Activated CD4-positive, alpha-beta T cell treated with anti-CD3 and anti-CD28 coated beads for 1 hour (primary cell): ENCODE results near the gene TMEM260.

Experiments used
- DNase-seq: peaks from one replicate; pipeline ENCODE4 v3.0.0-alpha.2; 2020

TMEM260 gene

DNA sequence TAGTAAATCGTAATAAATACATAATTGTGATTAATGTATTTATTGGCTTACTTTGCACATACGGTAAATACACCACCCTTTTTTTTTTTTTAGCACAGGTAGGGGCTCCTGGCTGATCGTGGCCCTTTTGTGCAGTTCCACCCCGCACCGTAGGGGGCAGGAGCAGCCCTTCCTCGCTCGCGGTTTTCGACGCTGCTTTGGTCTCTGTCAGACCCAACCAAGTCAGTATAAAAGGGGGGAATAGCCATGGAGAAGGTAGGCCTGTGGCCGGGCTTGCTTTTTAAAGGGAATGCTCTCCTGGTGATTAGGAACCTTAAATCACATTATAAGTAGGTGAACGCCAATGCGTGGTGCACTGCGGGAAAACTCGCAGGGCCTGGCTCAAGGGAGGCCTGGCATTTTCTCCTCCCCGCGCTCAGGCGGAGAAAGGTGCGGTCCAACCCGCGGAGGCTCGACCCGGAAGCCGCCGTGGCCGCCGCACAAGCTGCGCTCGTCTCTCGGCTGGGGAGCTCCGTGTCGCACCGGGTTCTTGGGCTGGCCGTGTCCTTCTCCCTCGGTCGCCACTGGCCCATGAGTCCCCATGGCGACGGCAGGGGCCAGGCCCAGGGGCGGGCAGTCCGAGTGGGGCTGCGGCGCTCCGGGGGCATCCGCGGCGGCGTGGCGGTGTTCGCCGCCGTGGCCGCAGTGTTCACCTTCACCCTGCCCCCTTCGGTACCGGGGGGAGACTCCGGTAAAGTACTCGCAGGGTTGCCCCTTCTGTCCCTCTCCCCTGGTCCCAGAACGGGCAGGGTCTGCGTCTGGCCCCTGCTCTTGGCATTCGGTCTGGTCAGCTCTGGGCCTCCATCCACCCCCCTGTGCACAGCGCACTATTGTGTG, at the start of gene TMEM260:
TSS of gene TMEM260 (plus strand) at position 454 of the 876 bp plus-strand sequence. CDS start at position 571, 117 bp downstream.
- peak; percentile 83 for DNase-seq

GRCh38 chr14:56532546-56532945, 47.1 kb upstream of the TMEM260 start:
- no peak for DNase-seq

DNA sequence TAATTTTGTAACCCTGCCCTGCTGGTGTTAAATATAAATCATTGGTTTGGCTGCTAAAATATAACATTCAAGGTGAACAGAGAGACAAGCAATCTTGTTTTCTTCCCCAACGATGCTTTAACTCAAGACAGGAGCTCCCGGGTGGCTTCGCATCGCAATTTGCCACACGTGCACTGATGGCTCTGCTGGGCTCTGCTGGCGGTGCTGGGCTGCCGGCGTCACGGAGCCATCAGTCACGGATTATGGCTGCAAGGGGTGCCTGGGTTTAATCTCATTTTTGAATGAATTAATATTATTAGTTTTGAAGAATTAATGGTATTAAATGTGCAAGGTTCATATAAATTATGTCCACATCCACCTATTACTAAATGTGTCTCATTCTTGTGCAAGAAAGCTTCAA, 44.9 kb upstream of the TMEM260 start:
- DNase-seq, result no peak

DNA sequence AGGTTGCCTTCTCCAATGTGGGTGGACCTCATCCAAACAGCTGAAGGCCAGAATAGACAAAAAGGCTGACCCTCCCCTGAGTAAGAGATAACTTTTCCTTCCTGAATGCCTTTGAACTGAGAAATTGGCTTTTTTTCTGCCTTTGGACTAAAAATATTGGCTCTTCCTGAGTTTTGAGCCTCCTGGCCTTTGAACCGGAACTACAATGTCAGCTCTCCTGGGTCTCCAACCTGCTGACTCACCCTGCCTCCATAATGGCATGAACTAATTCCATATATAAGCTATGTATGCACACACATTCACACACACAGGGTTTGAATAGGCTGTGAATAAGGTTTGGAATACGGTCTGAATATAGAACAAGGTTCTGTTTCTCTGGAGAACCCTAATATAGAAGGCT, 39.7 kb upstream of the TMEM260 start:
- no peak for DNase-seq

DNA sequence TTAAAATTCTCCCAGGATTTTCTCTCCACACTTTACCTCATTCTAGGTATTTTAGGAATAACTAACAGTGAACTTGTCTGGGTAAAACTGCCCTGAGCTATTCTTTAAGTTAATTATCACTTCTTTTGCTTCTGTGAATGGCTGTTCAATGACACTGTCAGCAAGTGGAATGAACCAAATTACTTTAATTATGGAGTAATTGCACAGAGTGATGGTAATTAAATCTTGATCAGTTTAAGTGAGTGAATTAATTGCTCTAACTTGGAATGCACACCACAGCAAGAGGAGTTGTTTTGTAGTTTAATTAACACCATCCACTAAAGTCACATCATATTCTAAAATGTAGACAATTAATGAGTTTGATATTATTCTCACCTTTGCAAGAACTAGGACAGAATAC, 36.2 kb upstream of the TMEM260 start:
- DNase-seq, result no peak

DNA sequence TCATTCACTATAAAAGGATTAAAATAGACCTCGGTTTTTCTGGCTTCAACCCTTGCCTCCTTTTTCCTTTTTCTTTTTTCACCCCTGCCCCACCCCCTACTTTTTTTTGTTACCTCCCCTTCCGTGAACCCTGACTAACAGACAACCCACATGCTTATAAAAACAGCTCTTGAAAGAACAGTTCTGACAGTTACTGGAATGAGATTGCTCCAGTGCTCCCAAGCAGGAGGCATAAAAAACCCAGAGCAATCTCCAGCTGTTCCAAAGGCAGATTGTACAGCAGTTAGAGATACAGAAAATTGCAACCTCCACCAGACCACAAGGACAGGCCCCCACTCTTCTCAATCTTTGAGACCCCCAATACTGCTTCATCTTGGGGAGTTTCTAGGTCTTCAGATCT, 29.9 kb upstream of the TMEM260 start:
- DNase-seq, result no peak

DNA sequence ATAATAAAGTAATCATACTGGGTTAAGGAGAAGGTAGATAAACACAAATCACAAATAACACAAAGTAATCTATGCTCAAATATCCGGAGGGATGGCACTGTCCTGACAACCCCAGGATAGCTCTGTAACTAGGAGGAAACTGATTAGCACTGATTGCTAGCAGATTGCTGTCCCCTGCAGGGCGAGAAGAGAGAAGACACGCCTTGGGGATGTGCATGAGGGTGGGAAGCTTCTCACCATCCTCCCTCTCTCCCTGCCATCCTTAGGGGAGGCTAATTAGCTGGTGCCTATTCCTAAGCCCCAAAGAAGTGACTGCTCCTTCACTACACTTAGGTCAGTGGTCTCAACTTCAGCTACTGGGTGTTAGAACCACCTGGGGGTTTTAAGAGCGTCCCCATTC, 27.0 kb upstream of the TMEM260 start:
- no peak for DNase-seq

DNA sequence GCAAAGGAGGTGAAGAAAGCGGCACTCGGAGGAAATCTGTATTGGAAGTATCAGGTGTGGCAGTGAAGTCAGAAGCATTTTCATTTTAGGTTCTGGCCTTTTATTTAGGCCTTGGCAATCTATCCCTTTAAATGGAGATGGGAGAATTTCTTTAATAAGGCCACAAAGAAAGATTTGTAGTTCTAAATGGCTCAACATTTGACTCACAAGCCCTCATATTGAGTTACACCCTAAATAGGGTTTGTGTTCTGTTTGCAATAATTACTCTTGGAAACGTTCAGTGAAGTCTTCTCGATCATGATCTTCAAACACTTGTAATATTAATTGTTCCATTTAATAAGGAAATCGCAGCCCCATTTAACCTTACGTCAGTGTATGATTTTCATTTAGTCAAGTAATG, 25.3 kb upstream of the TMEM260 start:
- no peak for DNase-seq

GRCh38 chr14:56555921-56556570, 23.6 kb upstream of the TMEM260 start:
- DNase-seq, result no peak

GRCh38 chr14:56559182-56559581, 20.4 kb upstream of the TMEM260 start:
- no peak for DNase-seq

GRCh38 chr14:56561606-56562005, 18.0 kb upstream of the TMEM260 start:
- no peak for DNase-seq

DNA sequence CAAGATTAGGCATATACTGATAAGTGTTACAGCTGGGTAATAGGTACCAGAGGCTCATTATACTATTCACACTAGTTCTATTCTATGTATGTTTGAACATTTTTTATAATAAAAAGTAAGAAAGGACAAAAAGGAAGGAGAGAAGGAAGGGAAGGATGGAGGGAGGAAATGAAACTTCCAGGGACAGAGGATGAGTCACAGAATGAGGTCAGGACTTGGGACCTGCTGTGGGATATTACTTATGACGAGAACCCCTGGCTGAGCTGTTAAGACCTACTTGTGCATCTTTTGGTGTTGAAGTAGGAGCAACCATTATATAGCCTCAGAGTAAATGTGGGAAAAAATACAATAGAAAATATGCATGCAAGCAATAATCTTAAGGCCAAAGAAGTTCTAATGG, 16.7 kb upstream of the TMEM260 start:
- DNase-seq, result no peak

- no peak for DNase-seq
Observed at GRCh38 chr14:56569174-56569573, 10.4 kb upstream of the TMEM260 start.

GRCh38 chr14:56570295-56570694, 9.3 kb upstream of the TMEM260 start:
- no peak for DNase-seq

DNA sequence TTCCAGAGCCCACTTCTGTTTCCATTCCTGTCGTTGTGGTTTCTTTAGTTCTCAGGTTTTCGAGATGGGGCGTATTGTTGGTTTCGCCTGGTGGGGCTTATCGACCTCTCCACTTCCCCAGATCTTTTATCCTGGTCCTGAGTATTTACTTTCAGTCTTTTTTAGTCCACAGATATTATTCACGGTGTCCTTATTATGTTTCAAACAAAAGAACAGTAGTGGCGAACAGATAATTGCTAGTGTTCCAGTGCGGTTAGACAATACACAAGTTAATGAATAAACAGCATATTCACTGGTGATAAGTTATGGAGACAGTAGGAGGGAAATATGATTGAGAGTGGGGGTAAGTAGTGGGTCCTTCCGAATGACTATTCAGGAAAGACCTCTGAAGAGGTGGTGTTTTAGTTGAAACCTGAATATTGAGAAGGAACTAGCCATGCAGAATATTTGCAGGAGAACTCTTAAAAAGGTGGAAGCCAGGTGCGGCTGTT, 668 bp downstream of the TMEM260 start:
- DNase-seq, result no peak

DNA sequence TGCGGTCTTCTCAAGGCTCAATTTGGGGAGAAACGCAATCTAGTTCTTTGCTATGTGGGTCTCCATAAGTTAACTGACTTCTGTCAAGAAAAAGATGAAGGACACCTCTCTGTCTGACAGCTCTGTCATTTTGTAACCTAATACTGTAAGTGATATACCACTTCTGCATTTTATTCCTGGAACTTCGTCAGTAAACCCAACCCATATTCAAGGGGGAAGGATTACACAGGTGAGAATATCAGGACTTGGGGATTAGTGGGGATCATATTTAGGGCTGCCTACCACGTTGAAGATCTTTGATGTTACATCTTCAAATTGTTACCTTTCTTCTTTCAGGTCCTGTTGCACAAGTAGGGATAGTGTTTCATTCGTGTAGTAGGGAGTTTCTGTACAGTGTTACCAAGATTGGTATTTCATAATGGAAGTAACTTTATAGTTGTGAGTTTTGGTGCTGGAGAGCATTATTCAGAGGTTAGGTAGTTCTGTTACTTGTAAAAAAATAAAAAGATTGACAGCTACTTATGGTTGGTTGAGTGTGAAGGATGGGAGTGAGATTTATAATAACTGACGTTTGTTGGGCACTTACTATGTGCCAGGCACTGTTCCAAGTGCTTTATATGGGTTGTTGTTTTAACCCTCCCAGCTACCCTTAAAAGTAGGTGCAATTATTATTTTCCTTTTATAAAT, 1.6 kb downstream of the TMEM260 start:
- no peak for DNase-seq

GRCh38 chr14:56585461-56586084, 6.0 kb downstream of the TMEM260 start:
- no peak for DNase-seq

- no peak for DNase-seq
Observed at GRCh38 chr14:56587701-56588100, 8.1 kb downstream of the TMEM260 start.

- no peak for DNase-seq
Observed at GRCh38 chr14:56590535-56590960, 10.9 kb downstream of the TMEM260 start.

DNA sequence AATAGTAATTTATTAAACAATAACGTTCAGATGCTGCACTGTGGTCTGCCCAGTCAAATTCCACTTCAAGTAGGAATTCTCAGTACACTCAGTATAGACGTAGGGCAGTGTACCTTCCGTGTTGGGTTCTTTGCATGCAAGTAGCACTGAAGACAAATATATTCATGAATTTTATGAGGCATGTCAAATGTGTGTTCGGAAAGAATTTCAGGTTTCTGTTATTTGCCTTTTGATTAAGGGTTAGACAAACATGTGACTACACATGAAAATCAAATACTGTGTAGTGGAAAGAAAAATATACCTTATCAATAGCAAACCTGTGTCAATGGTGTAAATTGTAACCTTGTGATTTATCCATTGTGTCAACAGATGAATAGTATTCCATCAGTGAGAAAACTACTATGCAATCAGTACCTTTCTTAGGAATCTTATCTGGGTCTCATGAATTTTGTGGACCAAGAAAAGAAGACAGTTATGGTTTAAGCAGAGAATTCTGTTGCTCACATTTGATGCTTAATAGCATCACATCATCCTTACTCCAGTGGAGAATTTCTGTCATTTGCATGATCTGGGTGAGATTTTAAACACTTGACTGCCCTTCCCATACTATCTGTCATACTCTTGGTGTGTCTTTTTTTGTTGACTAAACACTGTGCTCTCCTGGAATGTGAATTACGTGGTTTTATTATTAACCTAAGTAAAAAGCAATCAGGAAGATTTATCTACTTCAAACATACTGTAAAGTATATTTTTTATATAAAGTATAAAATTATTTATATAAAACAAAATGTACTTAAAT, 13.3 kb downstream of the TMEM260 start:
- no peak for DNase-seq

DNA sequence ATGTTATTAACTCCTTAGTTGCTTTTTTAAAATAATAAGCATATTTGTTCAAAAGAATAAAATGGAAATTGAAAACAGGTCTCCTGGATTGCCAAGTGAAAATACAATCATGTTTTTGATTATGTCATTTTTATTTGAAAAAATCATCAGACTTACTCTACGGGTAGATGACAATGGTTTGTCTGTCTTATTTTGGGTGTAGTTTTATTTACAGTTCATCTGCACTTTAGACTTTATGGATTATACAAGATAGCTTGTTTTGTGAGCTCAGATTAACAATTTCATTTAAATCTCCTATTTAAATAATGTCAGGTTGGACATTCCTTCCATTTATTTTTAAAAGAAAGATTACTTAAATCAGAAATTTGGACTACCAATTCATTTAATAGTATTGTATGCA, 14.8 kb downstream of the TMEM260 start:
- DNase-seq, result no peak

DNA sequence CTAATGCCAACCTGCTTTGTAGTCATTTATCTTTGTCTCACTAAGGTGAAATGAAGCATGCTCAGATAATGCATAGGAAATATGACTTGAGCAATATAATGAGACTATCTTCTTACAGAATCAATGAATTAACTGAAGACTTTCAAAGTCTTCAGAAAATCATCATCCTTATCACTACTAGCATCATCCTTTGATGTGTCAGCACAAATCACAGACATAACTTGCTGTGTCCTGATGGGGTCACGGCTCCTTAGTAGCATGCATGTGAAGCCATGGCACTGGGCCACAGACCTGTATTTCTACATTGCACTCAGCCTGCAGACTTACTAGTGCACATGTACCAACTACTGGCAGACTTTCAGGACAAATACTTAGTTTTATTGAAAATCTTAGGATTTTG, 18.9 kb downstream of the TMEM260 start:
- DNase-seq, result no peak
